SK-N-SH (cell line): Measurements from ENCODE around the gene SOX13. TPM values are rescaled to one million over a fixed set of nuclear protein-coding genes. Genes with fewer than 3 reads are reported as not detected.

ENCODE experiments used
- CTCF ChIA-PET: fragments of 300-600, 350-600 bp; formaldehyde crosslinking; extraction: SDS; loops from one replicate; lab custom pipeline; 2021; lab: Yijun Ruan, JAX
- POLR2A ChIA-PET: fragments of 350-600 bp; sonication (Branson Sonifier 250); formaldehyde crosslinking; extraction: SDS; loops from one replicate; lab custom pipeline; 2020; ENCODE audit warnings: antibody characterized with exemption, inconsistent platforms; lab: Yijun Ruan, JAX
- DNase-seq: peaks from one replicate; pipeline ENCODE4 v3.0.0; 2012
- H2AFZ ChIP-seq: fragments of 200-600 bp; sonication (generic); 2 replicates; pipeline ENCODE4 v1.8.1; 2016; ENCODE audit warnings: antibody characterized with exemption, mild to moderate bottlenecking, low read depth
- H3F3A ChIP-seq: fragments of 200-600 bp; sonication (generic); replicated peaks from 2 replicates; pipeline ENCODE3; 2016; ENCODE audit warnings: antibody characterized with exemption, mild to moderate bottlenecking; ENCODE audit not compliant: insufficient read depth
- H3K27ac ChIP-seq, 2 experiments: fragments of 200-500 bp in 1 of 2; fragments of 200-600 bp in 1 of 2; sonication (Bioruptor generic) in 1 of 2; sonication (generic), shearing (Covaris generic) in 1 of 2; 2 replicates each; pipeline versions ENCODE4 v1.5.1 to v1.6.1; 2014 to 2016; ENCODE audit warnings: low read depth in 2 of 2, inconsistent platforms in 1 of 2, low read length in 1 of 2, mild to moderate bottlenecking in 1 of 2, mixed read lengths in 1 of 2
- H3K27me3 ChIP-seq: fragments of 200-600 bp; sonication (generic), shearing (Covaris generic); 2 replicates; pipeline ENCODE4 v1.6.1; 2016; ENCODE audit warnings: mixed run types; ENCODE audit not compliant: insufficient read depth
- H3K36me3 ChIP-seq, 2 experiments: fragments of 200-500 bp in 1 of 2; fragments of 200-600 bp in 1 of 2; sonication (Bioruptor generic) in 1 of 2; sonication (generic) in 1 of 2; replicated peaks in 1 of 2; 2 replicates each; pipeline versions ENCODE3 to v1.5.1; 2014 to 2016; ENCODE audit warnings: low read length in 1 of 2, mild to moderate bottlenecking in 1 of 2; ENCODE audit not compliant: insufficient read depth in 2 of 2, control insufficient read depth in 1 of 2
- H3K4me1 ChIP-seq, 2 experiments: fragments of 200-500 bp in 1 of 2; fragments of 200-600 bp in 1 of 2; sonication (Bioruptor generic) in 1 of 2; sonication (generic), shearing (Covaris generic) in 1 of 2; 2 replicates each; pipeline versions ENCODE4 v1.5.1 to v1.6.1; 2014 to 2016; ENCODE audit warnings: low read depth in 1 of 2, low read length in 1 of 2, mixed run types in 1 of 2; ENCODE audit not compliant: insufficient read depth in 2 of 2, control insufficient read depth in 1 of 2
- H3K4me2 ChIP-seq: fragments of 200-600 bp; sonication (generic), shearing (Covaris generic); 2 replicates; pipeline ENCODE4 v1.6.1; 2017; ENCODE audit warnings: mixed run types
- H3K4me3 ChIP-seq, 2 experiments: fragments of 200-500 bp in 1 of 2; fragments of 200-600 bp in 1 of 2; sonication (Bioruptor generic) in 1 of 2; sonication (generic), shearing (Covaris generic) in 1 of 2; 2 replicates each; pipeline versions ENCODE4 v1.5.1 to v1.8.1; 2014 to 2016; ENCODE audit warnings: low read depth in 2 of 2, inconsistent platforms in 1 of 2, low read length in 1 of 2, mild to moderate bottlenecking in 1 of 2, mixed read lengths in 1 of 2, moderate library complexity in 1 of 2
- H3K79me2 ChIP-seq: fragments of 200-600 bp; sonication (generic); 2 replicates; pipeline ENCODE4 v1.8.1; 2017; ENCODE audit warnings: mild to moderate bottlenecking; ENCODE audit not compliant: insufficient read depth
- H3K9ac ChIP-seq: fragments of 200-600 bp; sonication (generic); 2 replicates; pipeline ENCODE4 v1.6.1; 2017; ENCODE audit warnings: mixed run types
- H3K9me2 ChIP-seq: fragments of 200-600 bp; sonication (generic); 2 replicates; pipeline ENCODE4 v1.6.1; 2017; ENCODE audit warnings: mixed run types
- H3K9me3 ChIP-seq: fragments of 200-600 bp; sonication (generic); 2 replicates; pipeline ENCODE4 v1.6.1; 2017; ENCODE audit warnings: mixed run types, mild to moderate bottlenecking, moderate library complexity
- H4K20me1 ChIP-seq: fragments of 200-600 bp; sonication (generic); 2 replicates; pipeline ENCODE4 v1.6.1; 2017; ENCODE audit warnings: mild to moderate bottlenecking, mixed run types; ENCODE audit not compliant: insufficient read depth
- EP300 ChIP-seq, 2 experiments: IDR thresholded peaks; 2 replicates each; pipeline versions ENCODE4 v1.4.0 to v1.6.1; 2012; ENCODE audit warnings: borderline replicate concordance in 1 of 2, low read depth in 1 of 2, low read length in 1 of 2
- EZH2phosphoT487 ChIP-seq: fragments of 200-600 bp; sonication (generic); IDR thresholded peaks from 2 replicates; pipeline ENCODE4 v1.6.1; 2017; ENCODE audit warnings: low read depth, mixed run types, mild to moderate bottlenecking, antibody characterized with exemption, moderate library complexity, borderline replicate concordance
- FOXJ3 ChIP-seq: sonication (generic); formaldehyde crosslinking; IDR thresholded peaks from 2 replicates; pipeline ENCODE4 v1.5.1; 2020; ENCODE audit warnings: mild to moderate bottlenecking, missing genetic modification reagents
- FOXM1 ChIP-seq: IDR thresholded peaks from 2 replicates; pipeline ENCODE4 v1.4.0; 2012; ENCODE audit warnings: low read depth, mild to moderate bottlenecking
- GABPA ChIP-seq: IDR thresholded peaks from 2 replicates; pipeline ENCODE4 v1.4.0; 2012; ENCODE audit warnings: low read depth, mild to moderate bottlenecking
- JUND ChIP-seq: IDR thresholded peaks from 2 replicates; pipeline ENCODE4 v1.4.0; 2012
- NFIC ChIP-seq: IDR thresholded peaks from 2 replicates; pipeline ENCODE4 v1.4.0; 2012; ENCODE audit warnings: borderline replicate concordance
- POLR2AphosphoS5 ChIP-seq: IDR thresholded peaks from 2 replicates; pipeline ENCODE4 v1.6.1; 2012; ENCODE audit warnings: low read depth, low read length
- RCOR1 ChIP-seq: fragments of 150-350 bp; IDR thresholded peaks from 2 replicates; pipeline ENCODE4 v1.6.1; 2017; ENCODE audit warnings: antibody characterized with exemption, low read length
- RFX5 ChIP-seq: IDR thresholded peaks from 2 replicates; pipeline ENCODE4 v1.6.1; 2012; ENCODE audit warnings: mild to moderate bottlenecking, improper control_type of control experiment, low read length
- RXRA ChIP-seq: IDR thresholded peaks from 2 replicates; pipeline ENCODE4 v1.4.0; 2012; ENCODE audit warnings: low read depth, mild to moderate bottlenecking, borderline replicate concordance
- SIN3A ChIP-seq: IDR thresholded peaks from 2 replicates; pipeline ENCODE4 v1.6.1; 2012; ENCODE audit warnings: low read depth, mild to moderate bottlenecking, low read length, moderate library complexity, borderline replicate concordance
- SMC3 ChIP-seq: IDR thresholded peaks from 2 replicates; pipeline ENCODE4 v1.6.1; 2012; ENCODE audit warnings: low read depth, low read length, improper control_type of control experiment
- TEAD4 ChIP-seq: IDR thresholded peaks from 2 replicates; pipeline ENCODE4 v1.4.0; 2012; ENCODE audit warnings: mild to moderate bottlenecking, borderline replicate concordance; ENCODE audit not compliant: insufficient read depth
- YY1 ChIP-seq: IDR thresholded peaks from 2 replicates; pipeline ENCODE4 v1.4.0; 2012; ENCODE audit warnings: low read depth, mild to moderate bottlenecking
- WGBS: methylation state at CpG from one replicate; pipeline ENCODE4 v1.1.6; 2017; ENCODE audit warnings: low lambda C conversion rate; 5-methylcytosine and 5-hydroxymethylcytosine counted together
- polyA plus RNA-seq, 3 experiments: library from polyadenylated mRNA; depleted of rRNA; stranded (reverse); fragments of >200 nt; gene quantifications; 2 replicates each; pipeline ENCODE4 v1.2.3, GENCODE V29; 2012
- TF ChIP-seq, protein P1 (sequence below): fragments of 150-350 bp; IDR thresholded peaks from 2 replicates; pipeline ENCODE4 v1.6.1; 2017; ENCODE audit warnings: antibody characterized with exemption, low read length, low read depth, borderline replicate concordance
- TF ChIP-seq, protein P2 (sequence below): IDR thresholded peaks from 2 replicates; pipeline ENCODE4; 2012

The SOX13 gene
- polyA plus RNA-seq, 1 of the 3 experiments (the other 2 are of a cell fraction), result 10.6 TPM

DNA sequence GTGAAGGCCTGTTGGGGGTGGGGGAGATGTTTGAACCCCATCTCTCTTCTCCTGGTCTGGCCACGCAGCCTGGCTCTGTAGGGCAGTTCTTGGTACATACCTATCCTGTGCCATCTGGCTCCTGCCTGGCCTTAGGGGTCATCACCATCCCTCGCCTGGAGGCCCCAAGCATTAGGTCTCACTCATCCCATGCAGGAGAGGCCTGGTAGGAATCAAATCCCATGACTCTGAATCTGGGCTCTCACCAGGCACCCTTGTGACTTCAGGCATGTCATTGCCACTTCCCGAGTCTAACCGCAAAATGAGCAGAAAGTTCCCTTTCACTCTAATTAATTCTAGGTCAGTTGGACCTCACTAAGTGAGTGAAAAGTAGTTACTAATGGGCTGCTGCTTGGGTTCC lies 41.7 kb downstream of the SOX13 start:
- no peaks in the 10 kb centered on the region for H3K9me3 ChIP-seq
- no peaks in the 10 kb centered on the region for H3K9me2 ChIP-seq
- ChIA-PET CTCF (interaction anchor here (1.0 to 2.0 kb wide), 3 partner anchors 10 to 15 kb away, joined by 3 to 5 read pairs (median 5); no protein-coding TSS in a partner anchor), POLR2A (no interaction called here)
- H3K9ac ChIP-seq, result no peak overlapping the region
- no peak overlapping the region for H3K4me3 ChIP-seq
- DNase-seq, result no peak
- H3K27me3 ChIP-seq, result no peaks in the 10 kb centered on the region
- no peaks in the 10 kb centered on the region for H3K79me2 ChIP-seq
- TF ChIP-seq, protein P1, sequence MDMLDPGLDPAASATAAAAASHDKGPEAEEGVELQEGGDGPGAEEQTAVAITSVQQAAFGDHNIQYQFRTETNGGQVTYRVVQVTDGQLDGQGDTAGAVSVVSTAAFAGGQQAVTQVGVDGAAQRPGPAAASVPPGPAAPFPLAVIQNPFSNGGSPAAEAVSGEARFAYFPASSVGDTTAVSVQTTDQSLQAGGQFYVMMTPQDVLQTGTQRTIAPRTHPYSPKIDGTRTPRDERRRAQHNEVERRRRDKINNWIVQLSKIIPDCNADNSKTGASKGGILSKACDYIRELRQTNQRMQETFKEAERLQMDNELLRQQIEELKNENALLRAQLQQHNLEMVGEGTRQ, result no peak
- TF ChIP-seq RFX5 (no peak), NFIC (no peak), RXRA (no peak), FOXJ3 (CRISPR knock-in tag) (no peak), EZH2phosphoT487 (no peak), POLR2AphosphoS5 (no peak), GABPA (no peak), FOXM1 (no peak), YY1 (no peak), SMC3 (no peak), SIN3A (no peak), EP300 (IDR thresholded peaks at IDR 0.05; ENCODE audit: borderline replicate concordance in 1 of 2, low read depth in 1 of 2, low read length in 1 of 2) (no peak), TEAD4 (no peak), RCOR1 (no peak)
- TF ChIP-seq, protein P2, sequence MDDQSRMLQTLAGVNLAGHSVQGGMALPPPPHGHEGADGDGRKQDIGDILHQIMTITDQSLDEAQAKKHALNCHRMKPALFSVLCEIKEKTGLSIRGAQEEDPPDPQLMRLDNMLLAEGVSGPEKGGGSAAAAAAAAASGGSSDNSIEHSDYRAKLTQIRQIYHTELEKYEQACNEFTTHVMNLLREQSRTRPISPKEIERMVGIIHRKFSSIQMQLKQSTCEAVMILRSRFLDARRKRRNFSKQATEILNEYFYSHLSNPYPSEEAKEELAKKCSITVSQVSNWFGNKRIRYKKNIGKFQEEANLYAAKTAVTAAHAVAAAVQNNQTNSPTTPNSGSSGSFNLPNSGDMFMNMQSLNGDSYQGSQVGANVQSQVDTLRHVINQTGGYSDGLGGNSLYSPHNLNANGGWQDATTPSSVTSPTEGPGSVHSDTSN, result no peak
- no peak overlapping the region for H3K27ac ChIP-seq
- no peaks in the 10 kb centered on the region for H3K4me1 ChIP-seq
- 94% methylated on average over 4 of the region's 4 CpGs for WGBS
- no peak overlapping the region for H3K4me2 ChIP-seq
- no peaks in the 10 kb centered on the region for H4K20me1 ChIP-seq
- H3K36me3 ChIP-seq, result no peaks in the 10 kb centered on the region
- H2AFZ ChIP-seq, result no peak overlapping the region
- H3F3A ChIP-seq, result no peaks in the 10 kb centered on the region

DNA sequence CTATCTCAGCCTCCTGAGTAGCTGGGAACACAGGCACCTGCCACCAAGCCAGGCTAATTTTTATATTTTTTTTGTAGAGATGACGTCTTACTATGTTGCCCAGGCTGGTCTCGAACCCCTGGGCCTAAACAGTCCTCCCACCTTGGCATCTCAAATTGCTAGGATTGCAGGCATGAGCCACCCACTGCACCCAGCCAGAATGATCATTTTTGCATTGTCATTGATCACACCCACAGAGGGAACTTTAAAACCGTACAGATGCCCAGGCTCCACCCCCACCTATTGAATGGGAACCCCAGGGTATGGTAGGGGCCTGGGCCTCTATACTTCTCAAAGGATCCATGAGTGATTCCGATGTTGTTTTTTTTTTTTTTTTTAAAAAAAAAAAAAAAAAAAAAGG lies 42.2 kb downstream of the SOX13 start:
- Histone ChIP-seq H3K79me2 (no peaks in the 10 kb centered on the region), H3K36me3 (no peaks in the 10 kb centered on the region), H3K9me2 (no peaks in the 10 kb centered on the region), H2AFZ (no peak overlapping the region), H3K4me1 (no peaks in the 10 kb centered on the region), H3K9me3 (no peaks in the 10 kb centered on the region)
- DNase-seq, result no peak
- WGBS, result 80% methylated on average over 4 of the region's 4 CpGs
- CTCF ChIA-PET, result interaction anchor here (1.8 to 2.4 kb wide), 4 partner anchors 13 to 244 kb away, joined by 5 to 18 read pairs (median 6); no protein-coding TSS in a partner anchor
- TF ChIP-seq NFIC (no peak), JUND (no peak)
- TF ChIP-seq, all 33 proteins: peak for 0
- no peak overlapping the region for H3K27ac ChIP-seq
- no peak overlapping the region for H3K9ac ChIP-seq
- no peaks in the 10 kb centered on the region for H3K27me3 ChIP-seq
- H3K4me2 ChIP-seq, result no peak overlapping the region
- no peaks in the 10 kb centered on the region for H3F3A ChIP-seq
- POLR2A ChIA-PET, result no interaction called here
- H3K4me3 ChIP-seq, result no peak overlapping the region
- H4K20me1 ChIP-seq, result no peaks in the 10 kb centered on the region
